Uterus (tissue), 4 donors: ENCODE results near the gene SPI1. TPM values are rescaled to one million over a fixed set of nuclear protein-coding genes. Genes with fewer than 3 reads are reported as not detected.

Experiments
- DNase-seq, 2 donors: peaks; one replicate each; pipeline ENCODE4 v3.0.0-alpha.2; 2019 to 2020
- H3K27ac ChIP-seq, 2 donors: fragments of 200-600 bp; sonication (generic); 1 replicate in 1 of 2; 2 replicates in 1 of 2; pipeline ENCODE4 v1.5.1; 2016 to 2018
- H3K27me3 ChIP-seq, 2 donors: fragments of 200-600 bp; sonication (generic); one replicate each; pipeline ENCODE4 v1.5.1; 2018 to 2019; ENCODE audit warnings: control low read depth in 1 of 2
- H3K36me3 ChIP-seq, 2 donors: fragments of 200-600 bp; sonication (generic); one replicate each; pipeline ENCODE4 v1.5.1; 2019; ENCODE audit warnings: control low read depth in 1 of 2
- H3K4me1 ChIP-seq, 2 donors: fragments of 200-600 bp; sonication (generic); one replicate each; pipeline ENCODE4 v1.5.1; 2018 to 2019; ENCODE audit warnings: control low read depth in 1 of 2
- H3K4me3 ChIP-seq, 2 donors: fragments of 200-600 bp; sonication (generic); 1 replicate in 1 of 2; 2 replicates in 1 of 2; pipeline ENCODE4 v1.5.1; 2018 to 2019; ENCODE audit warnings: mild to moderate bottlenecking in 1 of 2
- H3K9me3 ChIP-seq, 2 donors: fragments of 200-600 bp; sonication (generic); one replicate each; pipeline ENCODE4 v1.5.1; 2019; ENCODE audit warnings: control low read depth in 1 of 2
- POLR2A ChIP-seq, 2 donors: fragments of 450-650 bp; IDR thresholded peaks; one replicate each; pipeline ENCODE4 v1.6.1; 2016; ENCODE audit warnings: antibody characterized with exemption in 2 of 2, mild to moderate bottlenecking in 1 of 2, moderate library complexity in 1 of 2
- intact Hi-C: fragments of 100-400 bp; cut with DNase I; formaldehyde crosslinking; loops from one replicate; pipeline ENCODE4 v1.15.1; 2023; ENCODE audit warnings: low total_unique reads
- total RNA-seq, 4 donors: library from RNA; depleted of rRNA in 3 of 4; stranded (reverse); fragments of >200 nt in 3 of 4; gene quantifications; one replicate each; pipeline versions ENCODE4 v1.1.0 to v1.2.4, GENCODE V29; 2014 to 2023
- TF ChIP-seq, protein P1 (sequence below), 4 experiments: fragments of 200-600 bp in 2 of 4; fragments of 450-650 bp in 2 of 4; sonication (generic) in 2 of 4; IDR thresholded peaks; one replicate each; pipeline ENCODE4 v1.5.1; 2016 to 2019; ENCODE audit warnings: antibody characterized with exemption in 4 of 4, mild to moderate bottlenecking in 2 of 4, moderate library complexity in 1 of 4
- donor health status: DM: yes; HTN: yes; CAD: no.

SPI1 gene
- total RNA-seq, 4 donors from 2014 or later = 4.9 to 9.7 (median 7.6) TPM

DNA sequence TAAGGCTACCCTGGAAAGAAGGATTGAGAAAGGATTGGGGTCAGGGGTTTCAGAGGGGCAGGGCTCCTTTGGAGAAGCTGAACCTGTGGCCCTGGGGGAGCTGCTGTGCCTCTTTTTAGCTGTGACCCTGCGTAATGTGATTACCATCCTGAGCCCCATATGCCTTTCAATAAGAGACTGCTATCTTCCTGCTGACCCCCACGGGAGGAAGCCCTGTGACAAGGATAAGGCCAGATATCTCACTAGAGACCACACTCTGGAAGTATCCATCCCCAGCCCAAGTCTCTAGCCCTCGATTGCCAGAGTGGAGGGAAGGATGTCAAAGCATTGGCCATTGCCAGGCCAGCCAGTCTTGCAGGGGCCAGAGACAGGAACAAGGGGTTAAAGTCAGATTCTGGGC, 25.2 kb upstream of the SPI1 start:
- intact Hi-C loops = no loop called here
- DNase-seq = no peak
- Histone ChIP-seq H3K4me1 (peaks cover 3 to 13% of the 10 kb centered on the region in 2 donors), H3K36me3 (no peaks in the 10 kb centered on the region), H3K4me3 (no peak overlapping the region), H3K9me3 (no peaks in the 10 kb centered on the region), H3K27ac (no peak overlapping the region), H3K27me3 (no peaks in the 10 kb centered on the region)
- no peak for TF ChIP-seq POLR2A (IDR thresholded peaks at IDR 0.05)
- TF ChIP-seq, protein P1, sequence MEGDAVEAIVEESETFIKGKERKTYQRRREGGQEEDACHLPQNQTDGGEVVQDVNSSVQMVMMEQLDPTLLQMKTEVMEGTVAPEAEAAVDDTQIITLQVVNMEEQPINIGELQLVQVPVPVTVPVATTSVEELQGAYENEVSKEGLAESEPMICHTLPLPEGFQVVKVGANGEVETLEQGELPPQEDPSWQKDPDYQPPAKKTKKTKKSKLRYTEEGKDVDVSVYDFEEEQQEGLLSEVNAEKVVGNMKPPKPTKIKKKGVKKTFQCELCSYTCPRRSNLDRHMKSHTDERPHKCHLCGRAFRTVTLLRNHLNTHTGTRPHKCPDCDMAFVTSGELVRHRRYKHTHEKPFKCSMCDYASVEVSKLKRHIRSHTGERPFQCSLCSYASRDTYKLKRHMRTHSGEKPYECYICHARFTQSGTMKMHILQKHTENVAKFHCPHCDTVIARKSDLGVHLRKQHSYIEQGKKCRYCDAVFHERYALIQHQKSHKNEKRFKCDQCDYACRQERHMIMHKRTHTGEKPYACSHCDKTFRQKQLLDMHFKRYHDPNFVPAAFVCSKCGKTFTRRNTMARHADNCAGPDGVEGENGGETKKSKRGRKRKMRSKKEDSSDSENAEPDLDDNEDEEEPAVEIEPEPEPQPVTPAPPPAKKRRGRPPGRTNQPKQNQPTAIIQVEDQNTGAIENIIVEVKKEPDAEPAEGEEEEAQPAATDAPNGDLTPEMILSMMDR (IDR thresholded peaks at IDR 0.05) = no peak

DNA sequence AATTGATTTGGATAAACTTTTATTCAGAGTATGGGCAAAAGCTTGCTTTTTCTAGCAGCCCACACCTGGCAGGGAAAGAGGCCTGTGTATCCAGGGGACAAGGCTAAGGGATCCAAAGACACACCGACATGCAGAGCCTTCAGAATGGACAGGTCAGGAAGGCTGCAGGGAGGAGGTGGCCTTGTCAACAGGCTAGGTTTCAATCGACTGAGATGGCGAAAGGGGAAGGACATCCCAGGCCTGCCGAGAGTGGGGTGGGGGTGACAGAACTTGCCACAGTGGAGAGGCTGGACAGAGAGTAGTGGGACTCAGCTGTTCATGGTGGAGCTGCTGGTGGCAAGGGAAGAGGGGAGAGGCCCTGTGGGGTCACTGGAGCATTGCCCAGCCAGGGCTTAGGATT, 24.8 kb upstream of the SPI1 start:
- no peak overlapping the region for H3K27ac ChIP-seq
- peaks cover 3 to 13% of the 10 kb centered on the region in 2 donors for H3K4me1 ChIP-seq
- no peaks in the 10 kb centered on the region for H3K27me3 ChIP-seq
- H3K36me3 ChIP-seq = no peaks in the 10 kb centered on the region
- DNase-seq = no peak
- intact Hi-C loops = no loop called here
- TF ChIP-seq, protein P1 (IDR thresholded peaks at IDR 0.05) = no peak
- no peak for TF ChIP-seq POLR2A (IDR thresholded peaks at IDR 0.05)
- H3K4me3 ChIP-seq = no peak overlapping the region
- no peaks in the 10 kb centered on the region for H3K9me3 ChIP-seq

- H3K36me3 ChIP-seq = no peaks in the 10 kb centered on the region
- H3K4me1 ChIP-seq = peaks cover 0 to 6% of the 10 kb centered on the region in 2 donors
- H3K9me3 ChIP-seq = no peaks in the 10 kb centered on the region
- no peaks in the 10 kb centered on the region for H3K27me3 ChIP-seq
- peak overlapping the region in 1 of 2 donors; percentile 49 for H3K4me3 ChIP-seq
- no peak for DNase-seq
- TF ChIP-seq, protein P1 (IDR thresholded peaks at IDR 0.05) = no peak
- no peak for TF ChIP-seq POLR2A (IDR thresholded peaks at IDR 0.05)
- peak overlapping the region; percentile 81 to 92 for H3K27ac ChIP-seq
- intact Hi-C loops = no loop called here
Measured at GRCh38 chr11:47400768-47401279, 22.5 kb upstream of the SPI1 start.

GRCh38 chr11:47399860-47400767, 21.8 kb upstream of the SPI1 start:
- no peaks in the 10 kb centered on the region for H3K27me3 ChIP-seq
- H3K4me1 ChIP-seq = peaks cover 0 to 6% of the 10 kb centered on the region in 2 donors
- H3K36me3 ChIP-seq = no peaks in the 10 kb centered on the region
- H3K9me3 ChIP-seq = no peaks in the 10 kb centered on the region
- peak in 1 of 2 donors; percentile 59 for DNase-seq
- H3K27ac ChIP-seq = peak overlapping the region; percentile 81 to 92
- intact Hi-C loops = no loop called here
- TF ChIP-seq POLR2A (IDR thresholded peaks at IDR 0.05) = peak in 1 of 2 donors; percentile 63
- TF ChIP-seq, protein P1 (IDR thresholded peaks at IDR 0.05) = no peak
- H3K4me3 ChIP-seq = peak overlapping the region; percentile 49

- no peaks in the 10 kb centered on the region for H3K36me3 ChIP-seq
- H3K27ac ChIP-seq = no peak overlapping the region
- no peak for DNase-seq
- TF ChIP-seq, protein P1 (IDR thresholded peaks at IDR 0.05) = no peak
- no peaks in the 10 kb centered on the region for H3K27me3 ChIP-seq
- H3K9me3 ChIP-seq = no peaks in the 10 kb centered on the region
- H3K4me1 ChIP-seq = peaks cover 0 to 6% of the 10 kb centered on the region in 2 donors
- no peak overlapping the region for H3K4me3 ChIP-seq
- intact Hi-C loops = no loop called here
Measured at GRCh38 chr11:47398551-47398950, 20.2 kb upstream of the SPI1 start.
